K562 (cell line): ENCODE measurements around the gene NANS. TPM values are rescaled to one million over a fixed set of nuclear protein-coding genes. Genes with fewer than 3 reads are reported as not detected.

Experiments
- ATF7 ChIP-seq: fragments of 450-650 bp; IDR thresholded peaks from 2 replicates; pipeline ENCODE4 v1.7.1; 2014; ENCODE audit warnings: mild to moderate bottlenecking, moderate library complexity
- C11orf30 ChIP-seq: fragments of 450-650 bp; IDR thresholded peaks from 2 replicates; pipeline ENCODE4 v1.6.1; 2016; ENCODE audit warnings: low read depth, mild to moderate bottlenecking
- CCNT2 ChIP-seq: IDR thresholded peaks from 2 replicates; pipeline ENCODE4 v1.6.1; 2011; ENCODE audit warnings: borderline replicate concordance, low read depth, mild to moderate bottlenecking, moderate library complexity, mixed read lengths, low read length; ENCODE audit not compliant: insufficient read length; ENCODE audit errors: extremely low read depth
- CHD2 ChIP-seq: IDR thresholded peaks from 2 replicates; pipeline ENCODE4 v1.6.1; 2011; ENCODE audit warnings: low read depth, low read length
- FOS ChIP-seq: IDR thresholded peaks from 3 replicates; pipeline ENCODE4 v1.6.1; 2011; ENCODE audit not compliant: insufficient read length; ENCODE audit errors: extremely low read depth
- GABPB2 ChIP-seq: fragments of 250-450 bp; sonication (Bioruptor Pico); conservative IDR thresholded peaks from 2 replicates; pipeline ENCODE4 v1.5.1; 2021; ENCODE audit warnings: mild to moderate bottlenecking
- GATAD2B ChIP-seq: fragments of 450-650 bp; IDR thresholded peaks from 2 replicates; pipeline ENCODE4 v1.6.1; 2017; ENCODE audit warnings: mild to moderate bottlenecking, borderline replicate concordance
- HMG20B ChIP-seq: fragments of 250-450 bp; sonication (Bioruptor Pico); IDR thresholded peaks from 2 replicates; pipeline ENCODE4 v1.5.0; 2021; ENCODE audit warnings: mild to moderate bottlenecking
- JUND ChIP-seq, 2 experiments: IDR thresholded peaks; 2 replicates in 1 of 2; 3 replicates in 1 of 2; pipeline ENCODE4 v1.6.1; 2011; ENCODE audit warnings: borderline replicate concordance in 2 of 2, low read depth in 2 of 2, low read length in 2 of 2, improper control_type of control experiment in 1 of 2, missing biosample characterization in 1 of 2, missing genetic modification characterization in 1 of 2, missing genetic modification reagents in 1 of 2
- MAFK ChIP-seq: IDR thresholded peaks from 2 replicates; pipeline ENCODE4 v1.6.1; 2011; ENCODE audit warnings: low read length, improper control_type of control experiment
- NFRKB ChIP-seq: fragments of 450-650 bp; IDR thresholded peaks from 2 replicates; pipeline ENCODE4 v1.6.1; 2016; ENCODE audit warnings: low read depth
- PYGO2 ChIP-seq: fragments of 450-650 bp; IDR thresholded peaks from 2 replicates; pipeline ENCODE4 v1.6.1; 2016; ENCODE audit warnings: mild to moderate bottlenecking, missing genetic modification characterization, moderate library complexity, missing compliant biosample characterization
- SMAD3 ChIP-seq: fragments of 450-650 bp; formaldehyde crosslinking; conservative IDR thresholded peaks from 2 replicates; pipeline ENCODE4 v1.4.0; 2020; ENCODE audit warnings: mild to moderate bottlenecking
- SNRNP70 ChIP-seq: fragments of 200-400 bp; formaldehyde crosslinking; optimal IDR thresholded peaks from 2 replicates; pipeline ENCODE3; 2017; ENCODE audit warnings: low read depth, low read length
- TAF9B ChIP-seq: fragments of 450-650 bp; IDR thresholded peaks from 2 replicates; pipeline ENCODE4 v1.6.1; 2018; ENCODE audit warnings: mild to moderate bottlenecking; ENCODE audit not compliant: partially characterized antibody
- TBP ChIP-seq: optimal IDR thresholded peaks from 2 replicates; pipeline ENCODE3; 2011; ENCODE audit warnings: low read depth, low read length, improper control_type of control experiment
- THRAP3 ChIP-seq: fragments of 450-650 bp; IDR thresholded peaks from 2 replicates; pipeline ENCODE4 v1.6.1; 2016; ENCODE audit warnings: mild to moderate bottlenecking, inconsistent platforms, borderline replicate concordance
- polyA plus RNA-seq, 8 experiments: library from polyadenylated mRNA; depleted of rRNA in 4 of 8; stranded (reverse) in 5 of 8; unstranded in 3 of 8; fragments of >200 nt; fragmentation: Nextera tagmentation in 2 of 8; fragmentation: Illumina TruSeq in 1 of 8; extraction: Ambion mirVana in 2 of 8; extraction: Trizol in 1 of 8; gene quantifications; 2 replicates each; pipeline versions ENCODE4 v1.2.1 to v1.2.3, GENCODE V29; 2011 to 2014; ENCODE audit warnings: inconsistent platforms in 1 of 8, missing spikeins in 1 of 8
- total RNA-seq, 7 experiments: library from RNA; depleted of rRNA in 6 of 7; stranded (reverse); fragments of >200 nt in 6 of 7; fragmentation: Illumina TruSeq in 2 of 7; extraction: Trizol in 2 of 7; gene quantifications; 2 replicates each; pipeline versions ENCODE4 v1.2.1 to v1.2.3, GENCODE V29; 2011 to 2021; ENCODE audit warnings: low replicate concordance in 1 of 7
- TF ChIP-seq, protein P1 (sequence below): fragments of 250-450 bp; sonication (Bioruptor Pico); IDR thresholded peaks from 2 replicates; pipeline ENCODE4 v1.5.0; 2020; ENCODE audit warnings: mild to moderate bottlenecking, borderline replicate concordance
- TF ChIP-seq, protein P2 (sequence below): IDR thresholded peaks from 2 replicates; pipeline ENCODE4 v1.6.1; 2012; ENCODE audit warnings: low read depth, low read length, improper control_type of control experiment, borderline replicate concordance
- TF ChIP-seq, protein P3 (sequence below): fragments of 250-450 bp; sonication (Bioruptor Pico); IDR thresholded peaks from 2 replicates; pipeline ENCODE4 v1.8.0; 2022; ENCODE audit warnings: inconsistent platforms, mild to moderate bottlenecking, moderate library complexity, borderline replicate concordance
- TF ChIP-seq, protein P4 (sequence below), 2 experiments: IDR thresholded peaks; 2 replicates each; pipeline ENCODE4 v1.6.1; 2012; ENCODE audit warnings: improper control_type of control experiment in 2 of 2, low read depth in 2 of 2, low read length in 2 of 2, borderline replicate concordance in 1 of 2

The NANS gene
- total and polyA plus RNA-seq, 9 of the 15 experiments (the other 6 are each of a cell fraction or from before 2014, with no cell fraction given): 37.1 to 181 (median 137) TPM

DNA sequence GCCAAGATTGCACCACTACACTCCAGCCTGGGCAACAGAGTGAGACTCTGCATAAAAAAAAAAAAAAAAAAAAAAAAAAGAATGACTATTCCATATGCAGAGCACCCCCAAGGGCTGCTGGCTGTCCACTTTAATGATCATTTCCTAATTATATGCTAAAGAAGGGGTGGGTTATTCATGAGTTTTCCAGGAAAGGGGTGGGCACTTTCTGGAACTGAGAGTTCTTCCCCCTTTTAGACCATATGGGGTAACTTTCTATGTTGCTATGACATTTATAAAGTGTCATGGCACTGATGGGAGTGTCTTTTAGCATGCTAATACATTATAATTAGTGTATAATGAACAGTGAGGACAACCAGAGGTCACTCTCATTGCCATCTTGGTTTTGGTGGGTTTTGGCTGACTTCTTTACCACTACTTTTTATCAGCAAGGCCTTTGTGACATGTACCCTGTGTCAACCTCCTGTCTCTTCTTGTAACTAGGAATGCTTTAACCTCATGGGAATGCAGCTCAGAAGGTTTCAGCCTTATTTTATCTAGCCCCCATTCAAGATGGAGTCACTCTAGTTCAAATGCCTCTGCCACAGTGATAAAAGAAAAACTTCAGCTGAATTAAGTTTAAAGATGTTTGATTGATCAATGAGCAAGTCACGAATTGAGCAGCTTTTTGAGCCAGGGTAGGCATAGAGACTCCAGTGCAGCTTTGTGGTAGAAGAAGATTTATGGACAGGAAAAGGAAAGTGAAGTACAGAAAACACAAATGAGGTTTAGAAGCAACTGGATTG lies 7.1 kb upstream of the NANS start (continued):
- peak; percentile 85 for TF ChIP-seq SMAD3 (CRISPR knock-in tag)
- TF ChIP-seq, protein P1, sequence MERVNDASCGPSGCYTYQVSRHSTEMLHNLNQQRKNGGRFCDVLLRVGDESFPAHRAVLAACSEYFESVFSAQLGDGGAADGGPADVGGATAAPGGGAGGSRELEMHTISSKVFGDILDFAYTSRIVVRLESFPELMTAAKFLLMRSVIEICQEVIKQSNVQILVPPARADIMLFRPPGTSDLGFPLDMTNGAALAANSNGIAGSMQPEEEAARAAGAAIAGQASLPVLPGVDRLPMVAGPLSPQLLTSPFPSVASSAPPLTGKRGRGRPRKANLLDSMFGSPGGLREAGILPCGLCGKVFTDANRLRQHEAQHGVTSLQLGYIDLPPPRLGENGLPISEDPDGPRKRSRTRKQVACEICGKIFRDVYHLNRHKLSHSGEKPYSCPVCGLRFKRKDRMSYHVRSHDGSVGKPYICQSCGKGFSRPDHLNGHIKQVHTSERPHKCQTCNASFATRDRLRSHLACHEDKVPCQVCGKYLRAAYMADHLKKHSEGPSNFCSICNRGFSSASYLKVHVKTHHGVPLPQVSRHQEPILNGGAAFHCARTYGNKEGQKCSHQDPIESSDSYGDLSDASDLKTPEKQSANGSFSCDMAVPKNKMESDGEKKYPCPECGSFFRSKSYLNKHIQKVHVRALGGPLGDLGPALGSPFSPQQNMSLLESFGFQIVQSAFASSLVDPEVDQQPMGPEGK (CRISPR knock-in tag): no peak
- TF ChIP-seq TBP: no peak
- no peak for TF ChIP-seq CHD2
- TF ChIP-seq GATAD2B: no peak
- no peak for TF ChIP-seq HMG20B (CRISPR knock-in tag)
- TF ChIP-seq ATF7: no peak
- TF ChIP-seq, protein P2, sequence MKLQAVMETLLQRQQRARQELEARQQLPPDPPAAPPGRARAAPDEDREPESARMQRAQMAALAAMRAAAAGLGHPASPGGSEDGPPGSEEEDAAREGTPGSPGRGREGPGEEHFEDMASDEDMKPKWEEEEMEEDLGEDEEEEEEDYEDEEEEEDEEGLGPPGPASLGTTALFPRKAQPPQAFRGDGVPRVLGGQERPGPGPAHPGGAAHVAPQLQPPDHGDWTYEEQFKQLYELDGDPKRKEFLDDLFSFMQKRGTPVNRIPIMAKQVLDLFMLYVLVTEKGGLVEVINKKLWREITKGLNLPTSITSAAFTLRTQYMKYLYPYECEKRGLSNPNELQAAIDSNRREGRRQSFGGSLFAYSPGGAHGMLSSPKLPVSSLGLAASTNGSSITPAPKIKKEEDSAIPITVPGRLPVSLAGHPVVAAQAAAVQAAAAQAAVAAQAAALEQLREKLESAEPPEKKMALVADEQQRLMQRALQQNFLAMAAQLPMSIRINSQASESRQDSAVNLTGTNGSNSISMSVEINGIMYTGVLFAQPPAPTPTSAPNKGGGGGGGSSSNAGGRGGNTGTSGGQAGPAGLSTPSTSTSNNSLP: no peak
- TF ChIP-seq GABPB2: no peak
- TF ChIP-seq SNRNP70: no peak
- TF ChIP-seq, protein P3, sequence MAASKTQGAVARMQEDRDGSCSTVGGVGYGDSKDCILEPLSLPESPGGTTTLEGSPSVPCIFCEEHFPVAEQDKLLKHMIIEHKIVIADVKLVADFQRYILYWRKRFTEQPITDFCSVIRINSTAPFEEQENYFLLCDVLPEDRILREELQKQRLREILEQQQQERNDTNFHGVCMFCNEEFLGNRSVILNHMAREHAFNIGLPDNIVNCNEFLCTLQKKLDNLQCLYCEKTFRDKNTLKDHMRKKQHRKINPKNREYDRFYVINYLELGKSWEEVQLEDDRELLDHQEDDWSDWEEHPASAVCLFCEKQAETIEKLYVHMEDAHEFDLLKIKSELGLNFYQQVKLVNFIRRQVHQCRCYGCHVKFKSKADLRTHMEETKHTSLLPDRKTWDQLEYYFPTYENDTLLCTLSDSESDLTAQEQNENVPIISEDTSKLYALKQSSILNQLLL (CRISPR knock-in tag): no peak
- TF ChIP-seq TAF9B: no peak
- no peak for TF ChIP-seq MAFK
- no peak for TF ChIP-seq C11orf30
- TF ChIP-seq NFRKB: no peak
- TF ChIP-seq FOS: no peak
- TF ChIP-seq CCNT2: no peak
- TF ChIP-seq THRAP3: no peak
- no peak for TF ChIP-seq JUND (IDR thresholded peaks at IDR 0.05; ENCODE audit: borderline replicate concordance, low read depth, low read length)
- TF ChIP-seq JUND (tag; IDR thresholded peaks at IDR 0.05; ENCODE audit: borderline replicate concordance, low read depth, low read length): no peak
- TF ChIP-seq, protein P4, sequence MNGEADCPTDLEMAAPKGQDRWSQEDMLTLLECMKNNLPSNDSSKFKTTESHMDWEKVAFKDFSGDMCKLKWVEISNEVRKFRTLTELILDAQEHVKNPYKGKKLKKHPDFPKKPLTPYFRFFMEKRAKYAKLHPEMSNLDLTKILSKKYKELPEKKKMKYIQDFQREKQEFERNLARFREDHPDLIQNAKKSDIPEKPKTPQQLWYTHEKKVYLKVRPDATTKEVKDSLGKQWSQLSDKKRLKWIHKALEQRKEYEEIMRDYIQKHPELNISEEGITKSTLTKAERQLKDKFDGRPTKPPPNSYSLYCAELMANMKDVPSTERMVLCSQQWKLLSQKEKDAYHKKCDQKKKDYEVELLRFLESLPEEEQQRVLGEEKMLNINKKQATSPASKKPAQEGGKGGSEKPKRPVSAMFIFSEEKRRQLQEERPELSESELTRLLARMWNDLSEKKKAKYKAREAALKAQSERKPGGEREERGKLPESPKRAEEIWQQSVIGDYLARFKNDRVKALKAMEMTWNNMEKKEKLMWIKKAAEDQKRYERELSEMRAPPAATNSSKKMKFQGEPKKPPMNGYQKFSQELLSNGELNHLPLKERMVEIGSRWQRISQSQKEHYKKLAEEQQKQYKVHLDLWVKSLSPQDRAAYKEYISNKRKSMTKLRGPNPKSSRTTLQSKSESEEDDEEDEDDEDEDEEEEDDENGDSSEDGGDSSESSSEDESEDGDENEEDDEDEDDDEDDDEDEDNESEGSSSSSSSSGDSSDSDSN (IDR thresholded peaks at IDR 0.05; ENCODE audit: borderline replicate concordance in 1 of 2, low read depth in 2 of 2, low read length in 2 of 2): no peak
- peak; percentile 87 for TF ChIP-seq PYGO2
